GM21576 (cell line): ENCODE measurements around the gene PRR5L.
A peak's percentile ranks its signal among the peaks of the same experiment; 100 is the strongest.

Experiments used
- ATAC-seq: cut with Tn5 transposase; IDR thresholded peaks from one replicate; pipeline ENCODE4 v1.9.1; 2021; ENCODE audit warnings: mild to moderate bottlenecking, moderate library complexity; ENCODE audit not compliant: unreplicated experiment

Gene PRR5L

GRCh38 chr11:36399236-36399635 is 103.1 kb downstream of the PRR5L start:
- no peak for ATAC-seq

- no peak for ATAC-seq
Observed at GRCh38 chr11:36399745-36400144, 103.7 kb downstream of the PRR5L start.

- no peak for ATAC-seq
Observed at GRCh38 chr11:36400766-36401455, 104.8 kb downstream of the PRR5L start.

- no peak for ATAC-seq
Observed at GRCh38 chr11:36402568-36403170, 106.6 kb downstream of the PRR5L start.

- ATAC-seq: no peak
Observed at GRCh38 chr11:36403661-36404060, 107.6 kb downstream of the PRR5L start.

GRCh38 chr11:36404831-36405230 is 108.7 kb downstream of the PRR5L start:
- no peak for ATAC-seq

- no peak for ATAC-seq
Observed at GRCh38 chr11:36405585-36406367, 109.7 kb downstream of the PRR5L start.

- ATAC-seq: no peak
Observed at GRCh38 chr11:36407356-36407755, 111.3 kb downstream of the PRR5L start.

GRCh38 chr11:36408498-36409136 is 112.5 kb downstream of the PRR5L start:
- ATAC-seq: no peak

- ATAC-seq: no peak
Observed at GRCh38 chr11:36409152-36409816, 113.2 kb downstream of the PRR5L start.

- peak; percentile 65 for ATAC-seq
Observed at GRCh38 chr11:36411202-36411640, 115.1 kb downstream of the PRR5L start.

GRCh38 chr11:36412781-36413383 is 116.8 kb downstream of the PRR5L start:
- ATAC-seq: no peak

- no peak for ATAC-seq
Observed at GRCh38 chr11:36417154-36417553, 121.1 kb downstream of the PRR5L start.

- ATAC-seq: no peak
Observed at GRCh38 chr11:36419791-36420424, 123.8 kb downstream of the PRR5L start.

- no peak for ATAC-seq
Observed at GRCh38 chr11:36421546-36422155, 125.6 kb downstream of the PRR5L start.

GRCh38 chr11:36425561-36426081 is 129.5 kb downstream of the PRR5L start:
- no peak for ATAC-seq

- no peak for ATAC-seq
Observed at GRCh38 chr11:36426226-36426848, 130.2 kb downstream of the PRR5L start.

GRCh38 chr11:36427079-36427478 is 131.0 kb downstream of the PRR5L start:
- ATAC-seq: no peak

GRCh38 chr11:36427876-36428275 is 131.8 kb downstream of the PRR5L start:
- no peak for ATAC-seq
